Spleen (tissue), 11 donors: ENCODE data around the gene FAM78B. TPM values are rescaled to one million over a fixed set of nuclear protein-coding genes. Genes with fewer than 3 reads are reported as not detected.

Experiments used
- DNase-seq: peaks from one replicate; pipeline ENCODE4 v3.0.0-alpha.2; 2020
- H3K27ac ChIP-seq, 8 donors: fragments of 200-600 bp; sonication (generic) in 7 of 8; 1 replicate in 4 of 8; 2 replicates in 4 of 8; pipeline versions ENCODE4 v1.5.0 to v1.8.0; 2016 to 2021; ENCODE audit warnings: inconsistent platforms in 4 of 8, mild to moderate bottlenecking in 4 of 8, moderate library complexity in 1 of 8
- H3K27me3 ChIP-seq, 7 donors: fragments of 200-600 bp; sonication (generic) in 6 of 7; replicated peaks in 1 of 7; 1 replicate in 4 of 7; 2 replicates in 3 of 7; pipeline versions ENCODE4 v1.5.0 to v1.8.0; 2016 to 2021; ENCODE audit warnings: inconsistent platforms in 3 of 7, mild to moderate bottlenecking in 1 of 7
- H3K36me3 ChIP-seq, 6 donors: fragments of 200-600 bp; sonication (generic) in 5 of 6; 1 replicate in 4 of 6; 2 replicates in 2 of 6; pipeline versions ENCODE4 v1.5.0 to v1.8.0; 2016 to 2021; ENCODE audit warnings: inconsistent platforms in 2 of 6
- H3K4me1 ChIP-seq, 6 donors: fragments of 200-600 bp; sonication (generic) in 5 of 6; 1 replicate in 3 of 6; 2 replicates in 3 of 6; pipeline versions ENCODE4 v1.5.0 to v1.8.0; 2016 to 2021; ENCODE audit warnings: inconsistent platforms in 3 of 6
- H3K4me3 ChIP-seq, 8 donors: fragments of 200-600 bp; sonication (generic) in 7 of 8; 1 replicate in 4 of 8; 2 replicates in 4 of 8; pipeline versions ENCODE4 v1.5.0 to v1.8.0; 2016 to 2021; ENCODE audit warnings: inconsistent platforms in 4 of 8, mild to moderate bottlenecking in 4 of 8, moderate library complexity in 2 of 8
- H3K9me3 ChIP-seq, 8 donors: fragments of 200-600 bp; sonication (generic) in 7 of 8; 1 replicate in 4 of 8; 2 replicates in 4 of 8; pipeline versions ENCODE4 v1.5.0 to v1.8.0; 2016 to 2021; ENCODE audit warnings: inconsistent platforms in 4 of 8
- CTCF ChIP-seq, 11 experiments: fragments of 200-600 bp in 7 of 11; fragments of 450-650 bp in 4 of 11; sonication (generic) in 4 of 11; IDR thresholded peaks in 8 of 11; conservative IDR thresholded peaks in 3 of 11; 1 replicate in 7 of 11; 2 replicates in 4 of 11; pipeline versions ENCODE4 v1.4.0 to v1.8.0; 2016 to 2021; ENCODE audit warnings: antibody characterized with exemption in 11 of 11, inconsistent platforms in 4 of 11, mild to moderate bottlenecking in 1 of 11
- POLR2A ChIP-seq, 3 donors: fragments of 450-650 bp; IDR thresholded peaks; one replicate each; pipeline ENCODE4 v1.5.1; 2017; ENCODE audit warnings: antibody characterized with exemption in 3 of 3, mild to moderate bottlenecking in 1 of 3
- POLR2AphosphoS5 ChIP-seq, 3 donors: sonication (generic); formaldehyde crosslinking; IDR thresholded peaks; one replicate each; pipeline ENCODE4 v1.5.1; 2017; ENCODE audit warnings: antibody characterized with exemption in 3 of 3
- whole genome bisulfite sequencing, 5 donors: extraction: QIAGEN DNeasy Blood & Tissue Kit in 3 of 5; methylation state at CpG; one replicate each; pipeline versions ENCODE4 v1.1.5 to v1.1.7; 2013 to 2018; 5-methylcytosine and 5-hydroxymethylcytosine counted together
- intact Hi-C: fragments of 100-400 bp; cut with DNase I; formaldehyde crosslinking; loops from one replicate; pipeline ENCODE4 v1.15.0; 2023; ENCODE audit warnings: low total_unique reads
- polyA plus RNA-seq, 3 donors: library from polyadenylated mRNA; stranded (reverse); fragments of 200-250 nt; gene quantifications; one replicate each; pipeline ENCODE4 v1.2.1, GENCODE V29; 2013
- total RNA-seq, 7 donors: library from RNA; depleted of rRNA in 3 of 7; stranded (reverse); fragments of >200 nt in 3 of 7; fragmentation: NEBNext Ultra II Directional in 4 of 7; extraction: Animal tissue kit (Norgen Biotek cat#: 25700) in 4 of 7; gene quantifications; one replicate each; pipeline versions ENCODE4 v1.1.0 to v1.2.1, GENCODE V29; 2016 to 2021
- donor health status: healthy with polysubstance abuse.
- donor health status: DM: no; HTN: no; CAD: no; lungs with moderate emphysema.
- donor health status: DM: no; HTN: no; CAD: no.
- donor health status: Bipolar disorder and iron deficiency.
- donor health status: healthy.
- donor health status: DM: no; HTN: no; CAD: no.
- donor health status: DM: yes; HTN: yes; CAD: no.

FAM78B gene
- total and polyA plus RNA-seq, 10 donors, result 0.41 to 3.0 (median 1.3) TPM

- Histone ChIP-seq H3K27me3 (no peaks in the 10 kb centered on the region), H3K4me1 (no peaks in the 10 kb centered on the region), H3K4me3 (no peak overlapping the region), H3K9me3 (no peaks in the 10 kb centered on the region), H3K27ac (no peak overlapping the region), H3K36me3 (no peaks in the 10 kb centered on the region)
- intact Hi-C loops, result no loop called here
- TF ChIP-seq POLR2A (IDR thresholded peaks at IDR 0.05) (no peak), POLR2AphosphoS5 (IDR thresholded peaks at IDR 0.05) (no peak), CTCF (IDR thresholded peaks at IDR 0.05 in 8 of 11, conservative IDR thresholded peaks at IDR 0.05 in 3 of 11) (no peak)
- DNase-seq, result no peak
These were observed 24.8 kb downstream of the FAM78B start for GRCh38 chr1:166141969-166142368.

GRCh38 chr1:166140251-166140650, 26.6 kb downstream of the FAM78B start:
- Histone ChIP-seq H3K9me3 (no peaks in the 10 kb centered on the region), H3K4me3 (no peak overlapping the region), H3K36me3 (no peaks in the 10 kb centered on the region), H3K4me1 (no peaks in the 10 kb centered on the region), H3K27ac (no peak overlapping the region), H3K27me3 (no peaks in the 10 kb centered on the region)
- DNase-seq, result no peak
- intact Hi-C loops, result no loop called here
- 32 to 48% (median 37%) methylated on average over 6 of the region's 6 CpGs for WGBS, 5 donors
- TF ChIP-seq POLR2A (IDR thresholded peaks at IDR 0.05) (no peak), POLR2AphosphoS5 (IDR thresholded peaks at IDR 0.05) (no peak), CTCF (IDR thresholded peaks at IDR 0.05 in 8 of 11, conservative IDR thresholded peaks at IDR 0.05 in 3 of 11) (no peak)

- intact Hi-C loops, result no loop called here
- Histone ChIP-seq H3K36me3 (no peaks in the 10 kb centered on the region), H3K27ac (no peak overlapping the region), H3K4me1 (no peaks in the 10 kb centered on the region), H3K27me3 (no peaks in the 10 kb centered on the region), H3K9me3 (no peaks in the 10 kb centered on the region), H3K4me3 (no peak overlapping the region)
- TF ChIP-seq CTCF (IDR thresholded peaks at IDR 0.05 in 8 of 11, conservative IDR thresholded peaks at IDR 0.05 in 3 of 11), result no peak
- no peak for TF ChIP-seq POLR2AphosphoS5 (IDR thresholded peaks at IDR 0.05)
- no peak for TF ChIP-seq POLR2A (IDR thresholded peaks at IDR 0.05)
- DNase-seq, result no peak
- 20 to 34% (median 30%) methylated on average over 4 of the region's 4 CpGs for WGBS, 5 donors
These were observed 27.1 kb downstream of the FAM78B start for GRCh38 chr1:166139735-166140134.

- 84 to 92% (median 86%) methylated on average over 5 of the region's 5 CpGs for WGBS, 5 donors
- TF ChIP-seq POLR2A (IDR thresholded peaks at IDR 0.05), result no peak
- TF ChIP-seq POLR2AphosphoS5 (IDR thresholded peaks at IDR 0.05), result no peak
- no peak for TF ChIP-seq CTCF (IDR thresholded peaks at IDR 0.05 in 8 of 11, conservative IDR thresholded peaks at IDR 0.05 in 3 of 11)
- H3K9me3 ChIP-seq, result peaks cover 0 to 12% (median 7%) of the 10 kb centered on the region in 8 donors
- H3K36me3 ChIP-seq, result no peaks in the 10 kb centered on the region
- H3K27me3 ChIP-seq, result no peaks in the 10 kb centered on the region
- DNase-seq, result no peak
- H3K27ac ChIP-seq, result no peak overlapping the region
- H3K4me1 ChIP-seq, result no peaks in the 10 kb centered on the region
- no peak overlapping the region for H3K4me3 ChIP-seq
- intact Hi-C loops, result no loop called here
These were observed 30.0 kb downstream of the FAM78B start for GRCh38 chr1:166136699-166137401.
